GM19468 (cell line): Measurements from ENCODE around the gene PCCA.

Experiments used
- ATAC-seq: cut with Tn5 transposase; IDR thresholded peaks from one replicate; pipeline ENCODE4 v1.9.1; 2021; ENCODE audit warnings: mild to moderate bottlenecking, moderate library complexity, moderate number of reproducible peaks; ENCODE audit not compliant: unreplicated experiment; ENCODE audit errors: extremely low read depth

PCCA gene

GRCh38 chr13:100176801-100177400, 88.0 kb downstream of the PCCA start:
- ATAC-seq, result no peak

GRCh38 chr13:100178309-100178708, 89.4 kb downstream of the PCCA start:
- no peak for ATAC-seq

GRCh38 chr13:100179276-100179675, 90.4 kb downstream of the PCCA start:
- ATAC-seq, result no peak

GRCh38 chr13:100182900-100183490, 94.1 kb downstream of the PCCA start:
- ATAC-seq, result no peak

- no peak for ATAC-seq
Measured at GRCh38 chr13:100184095-100184494, 95.2 kb downstream of the PCCA start.

- no peak for ATAC-seq
Measured at GRCh38 chr13:100195568-100195967, 106.7 kb downstream of the PCCA start.

- no peak for ATAC-seq
Measured at GRCh38 chr13:100196375-100196774, 107.5 kb downstream of the PCCA start.

GRCh38 chr13:100197116-100197515, 108.2 kb downstream of the PCCA start:
- no peak for ATAC-seq

GRCh38 chr13:100197591-100198365, 108.9 kb downstream of the PCCA start:
- ATAC-seq, result no peak

GRCh38 chr13:100203696-100204367, 114.9 kb downstream of the PCCA start:
- peak; percentile 32 for ATAC-seq

- no peak for ATAC-seq
Measured at GRCh38 chr13:100208002-100208401, 119.1 kb downstream of the PCCA start.

GRCh38 chr13:100208626-100209025, 119.7 kb downstream of the PCCA start:
- no peak for ATAC-seq

- no peak for ATAC-seq
Measured at GRCh38 chr13:100209857-100210825, 121.2 kb downstream of the PCCA start.

GRCh38 chr13:100211016-100211710, 122.3 kb downstream of the PCCA start:
- no peak for ATAC-seq

- no peak for ATAC-seq
Measured at GRCh38 chr13:100212904-100213553, 124.1 kb downstream of the PCCA start.

- ATAC-seq, result no peak
Measured at GRCh38 chr13:100213576-100213975, 124.7 kb downstream of the PCCA start.

GRCh38 chr13:100214886-100215285, 126.0 kb downstream of the PCCA start:
- ATAC-seq, result no peak

GRCh38 chr13:100221166-100221565, 132.3 kb downstream of the PCCA start:
- ATAC-seq, result no peak
